Brain pericyte (primary cell): ENCODE data around the gene HOXA9.

Source experiments
- DNase-seq: peaks from one replicate; pipeline ENCODE4 v3.0.0-alpha.2; 2012; ENCODE audit warnings: low read depth, low spot score

The HOXA9 gene

GRCh38 chr7:27176962-27177794 lies 11.8 kb upstream of the HOXA9 start:
- no peak for DNase-seq

- no peak for DNase-seq
These were observed 11.1 kb upstream of the HOXA9 start for GRCh38 chr7:27176524-27176845.

GRCh38 chr7:27175626-27176523 lies 10.5 kb upstream of the HOXA9 start:
- no peak for DNase-seq

- no peak for DNase-seq
These were observed 9.7 kb upstream of the HOXA9 start for GRCh38 chr7:27174874-27175625.

GRCh38 chr7:27173956-27174873 lies 8.9 kb upstream of the HOXA9 start, which contains the start of gene HOXA10:
TSS of gene HOXA10 (minus strand) at chr7:27174320. CDS start at chr7:27174306, 14 bp downstream.
- no peak for DNase-seq

GRCh38 chr7:27173511-27173955 lies 8.2 kb upstream of the HOXA9 start:
- no peak for DNase-seq

- no peak for DNase-seq
These were observed 7.6 kb upstream of the HOXA9 start for GRCh38 chr7:27172823-27173510.

- DNase-seq = no peak
These were observed 7.0 kb upstream of the HOXA9 start for GRCh38 chr7:27172315-27172774.

GRCh38 chr7:27171637-27172314 lies 6.4 kb upstream of the HOXA9 start:
- DNase-seq = no peak

GRCh38 chr7:27171325-27171636 lies 5.9 kb upstream of the HOXA9 start:
- DNase-seq = no peak

GRCh38 chr7:27170426-27171324 lies 5.3 kb upstream of the HOXA9 start:
- DNase-seq = no peak

GRCh38 chr7:27169658-27170425 lies 4.5 kb upstream of the HOXA9 start:
- DNase-seq = no peak

- DNase-seq = no peak
These were observed 3.1 kb upstream of the HOXA9 start for GRCh38 chr7:27168265-27168947.

GRCh38 chr7:27167916-27168264 lies 2.6 kb upstream of the HOXA9 start:
- DNase-seq = no peak

- no peak for DNase-seq
These were observed 1.5 kb upstream of the HOXA9 start for GRCh38 chr7:27166531-27167505.

- DNase-seq = no peak
These were observed 726 bp upstream of the HOXA9 start for GRCh38 chr7:27165996-27166530.
